Mesothelial cell of epicardium (in vitro differentiated cells): Measurements from ENCODE around the gene SLC4A2. TPM values are rescaled to one million over a fixed set of nuclear protein-coding genes. Genes with fewer than 3 reads are reported as not detected.

Experiments
- DNase-seq, 2 experiments: peaks; one replicate each; pipeline ENCODE4 v3.0.0; 2021; ENCODE audit warnings: low spot score in 2 of 2; ENCODE audit not compliant: unreplicated experiment in 2 of 2
- H3K27ac Mint-ChIP-seq: 2 replicates; pipeline ENCODE4 v1.8.0; 2021; ENCODE audit warnings: mixed read lengths
- H3K27me3 Mint-ChIP-seq: 2 replicates; pipeline ENCODE4 v1.8.0; 2021; ENCODE audit warnings: low read depth, mixed read lengths
- H3K36me3 Mint-ChIP-seq: 2 replicates; pipeline ENCODE4 v1.8.0; 2021; ENCODE audit warnings: mixed read lengths
- H3K4me1 Mint-ChIP-seq: 2 replicates; pipeline ENCODE4 v1.8.0; 2021; ENCODE audit warnings: mixed read lengths
- H3K4me3 Mint-ChIP-seq: 2 replicates; pipeline ENCODE4 v1.8.0; 2021; ENCODE audit warnings: mild to moderate bottlenecking, moderate library complexity, mixed read lengths
- H3K9me3 Mint-ChIP-seq: 2 replicates; pipeline ENCODE4 v1.8.0; 2021; ENCODE audit warnings: mixed read lengths
- total RNA-seq: library from RNA; stranded (reverse); gene quantifications from 3 replicates; pipeline ENCODE4 v1.2.1, GENCODE V29; 2021
- TF ChIP-seq, protein P1 (sequence below): fragments of 200-600 bp; sonication (generic); IDR thresholded peaks from one replicate; pipeline ENCODE4 v1.5.0; 2021; ENCODE audit warnings: antibody characterized with exemption; ENCODE audit not compliant: unreplicated experiment

Gene SLC4A2
- total RNA-seq, 1 donor from 2014 or later = 243 TPM

GRCh38 chr7:151107882-151108281, 48.5 kb downstream of the SLC4A2 start:
- Mint-ChIP-seq H3K27ac (no peak overlapping the region), H3K36me3 (no peaks in the 10 kb centered on the region), H3K9me3 (no peaks in the 10 kb centered on the region), H3K27me3 (no peaks in the 10 kb centered on the region), H3K4me1 (peaks cover 22% of the 10 kb centered on the region), H3K4me3 (no peak overlapping the region)
- TF ChIP-seq, protein P1, sequence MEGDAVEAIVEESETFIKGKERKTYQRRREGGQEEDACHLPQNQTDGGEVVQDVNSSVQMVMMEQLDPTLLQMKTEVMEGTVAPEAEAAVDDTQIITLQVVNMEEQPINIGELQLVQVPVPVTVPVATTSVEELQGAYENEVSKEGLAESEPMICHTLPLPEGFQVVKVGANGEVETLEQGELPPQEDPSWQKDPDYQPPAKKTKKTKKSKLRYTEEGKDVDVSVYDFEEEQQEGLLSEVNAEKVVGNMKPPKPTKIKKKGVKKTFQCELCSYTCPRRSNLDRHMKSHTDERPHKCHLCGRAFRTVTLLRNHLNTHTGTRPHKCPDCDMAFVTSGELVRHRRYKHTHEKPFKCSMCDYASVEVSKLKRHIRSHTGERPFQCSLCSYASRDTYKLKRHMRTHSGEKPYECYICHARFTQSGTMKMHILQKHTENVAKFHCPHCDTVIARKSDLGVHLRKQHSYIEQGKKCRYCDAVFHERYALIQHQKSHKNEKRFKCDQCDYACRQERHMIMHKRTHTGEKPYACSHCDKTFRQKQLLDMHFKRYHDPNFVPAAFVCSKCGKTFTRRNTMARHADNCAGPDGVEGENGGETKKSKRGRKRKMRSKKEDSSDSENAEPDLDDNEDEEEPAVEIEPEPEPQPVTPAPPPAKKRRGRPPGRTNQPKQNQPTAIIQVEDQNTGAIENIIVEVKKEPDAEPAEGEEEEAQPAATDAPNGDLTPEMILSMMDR = no peak
- no peak for DNase-seq

DNA sequence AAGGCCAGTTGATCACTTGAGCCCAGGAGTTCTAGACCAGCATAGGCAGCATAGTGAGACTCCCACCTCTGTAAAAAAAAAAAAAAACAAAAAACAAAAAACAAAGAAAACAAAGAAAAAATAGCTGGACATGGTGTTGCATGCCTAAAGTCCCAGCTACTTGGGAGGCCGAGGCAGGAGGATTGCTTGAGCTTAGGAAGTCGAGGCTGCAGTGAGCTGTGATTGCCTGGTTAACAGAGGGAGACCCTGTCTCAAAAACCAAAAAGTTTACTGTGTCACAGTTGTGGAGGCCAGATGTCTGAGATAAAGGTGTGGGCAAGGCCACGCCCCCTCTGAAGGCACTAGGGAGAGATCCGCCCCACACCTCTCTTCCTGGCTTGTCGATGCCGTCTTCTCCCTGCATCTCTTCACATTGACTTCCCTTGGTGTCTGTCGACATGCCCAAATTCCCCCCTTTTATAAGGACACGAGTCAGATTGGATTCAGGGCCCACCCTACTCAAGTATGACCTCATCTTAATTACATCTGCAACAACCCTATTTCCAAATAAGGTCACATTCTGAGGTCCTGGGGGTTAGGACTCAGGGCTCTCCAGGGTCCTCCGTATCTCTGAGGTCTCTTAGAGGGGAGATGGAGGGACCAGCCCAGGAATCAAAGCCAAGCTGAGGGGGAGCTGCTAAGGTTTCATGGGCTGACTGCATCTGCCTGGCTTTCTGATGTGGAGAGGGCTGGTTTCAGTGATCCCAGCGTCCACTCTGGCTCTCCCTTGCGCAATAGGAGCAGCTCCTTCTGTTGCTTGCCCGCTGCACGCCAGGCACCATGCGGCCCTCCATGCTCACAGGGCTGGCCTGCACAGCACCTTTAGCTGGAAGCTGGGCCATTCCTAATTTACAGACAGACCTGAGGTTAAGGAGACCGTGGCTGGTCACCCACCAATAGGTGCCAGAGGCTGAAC, 50.0 kb downstream of the SLC4A2 start:
- no peak overlapping the region for H3K4me3 Mint-ChIP-seq
- H3K9me3 Mint-ChIP-seq = no peaks in the 10 kb centered on the region
- no peak for DNase-seq
- peaks cover 34% of the 10 kb centered on the region for H3K4me1 Mint-ChIP-seq
- TF ChIP-seq, protein P1 = no peak
- no peaks in the 10 kb centered on the region for H3K27me3 Mint-ChIP-seq
- H3K36me3 Mint-ChIP-seq = no peaks in the 10 kb centered on the region
- no peak overlapping the region for H3K27ac Mint-ChIP-seq

- no peak overlapping the region for H3K27ac Mint-ChIP-seq
- H3K9me3 Mint-ChIP-seq = no peaks in the 10 kb centered on the region
- H3K4me1 Mint-ChIP-seq = peaks cover 26% of the 10 kb centered on the region
- H3K4me3 Mint-ChIP-seq = no peak overlapping the region
- H3K36me3 Mint-ChIP-seq = no peaks in the 10 kb centered on the region
- no peak for DNase-seq
- TF ChIP-seq, protein P1 = no peak
- H3K27me3 Mint-ChIP-seq = no peaks in the 10 kb centered on the region
These were observed 51.0 kb downstream of the SLC4A2 start for GRCh38 chr7:151110236-151110940.

- Mint-ChIP-seq H3K27ac (no peak overlapping the region), H3K9me3 (no peaks in the 10 kb centered on the region), H3K36me3 (no peaks in the 10 kb centered on the region), H3K27me3 (no peaks in the 10 kb centered on the region), H3K4me1 (peaks cover 26% of the 10 kb centered on the region), H3K4me3 (no peak overlapping the region)
- peak in 1 of 2 experiments; percentile 83 for DNase-seq
- TF ChIP-seq, protein P1 = peak; percentile 85
These were observed 51.7 kb downstream of the SLC4A2 start for GRCh38 chr7:151110941-151111645.

GRCh38 chr7:151113344-151114150, 54.2 kb downstream of the SLC4A2 start:
- H3K9me3 Mint-ChIP-seq = no peaks in the 10 kb centered on the region
- peaks cover under 1% of the 10 kb centered on the region for H3K36me3 Mint-ChIP-seq
- peak in 1 of 2 experiments; percentile 49 for DNase-seq
- peaks cover 28% of the 10 kb centered on the region for H3K4me1 Mint-ChIP-seq
- TF ChIP-seq, protein P1 = no peak
- peak overlapping the region; percentile 63 for H3K4me3 Mint-ChIP-seq
- peak overlapping the region; percentile 95 for H3K27ac Mint-ChIP-seq
- no peaks in the 10 kb centered on the region for H3K27me3 Mint-ChIP-seq
